Gastrocnemius medialis (tissue), 4 donors: Measurements from ENCODE around the gene CAPN8.

Source experiments
- CTCF ChIP-seq, 5 experiments: fragments of 450-650 bp in 3 of 5; fragments of 200-600 bp in 2 of 5; sonication (generic) in 2 of 5; IDR thresholded peaks in 4 of 5; conservative IDR thresholded peaks in 1 of 5; 1 replicate in 4 of 5; 2 replicates in 1 of 5; pipeline ENCODE4 v1.5.1; 2016 to 2019; ENCODE audit warnings: antibody characterized with exemption in 5 of 5, mild to moderate bottlenecking in 3 of 5, moderate library complexity in 3 of 5
- POLR2A ChIP-seq, 2 donors: fragments of 450-650 bp; IDR thresholded peaks; one replicate each; pipeline ENCODE4 v1.6.1; 2017; ENCODE audit warnings: antibody characterized with exemption in 2 of 2, mild to moderate bottlenecking in 2 of 2, moderate library complexity in 2 of 2

GRCh38 chr1:223702735-223703667 lies 37.5 kb upstream of the CAPN8 start:
- no peak for TF ChIP-seq CTCF (IDR thresholded peaks at IDR 0.05 in 4 of 5, conservative IDR thresholded peaks at IDR 0.05 in 1 of 5)
- no peak for TF ChIP-seq POLR2A (IDR thresholded peaks at IDR 0.05)
